KMS-11 (cell line): ENCODE results near the gene POTEG.
"Not testable (repeated sequence)": the region's sequence is repeated elsewhere in the genome, so short reads cannot be mapped to it uniquely, and the experiment has no call there.

ENCODE experiments used
- H2AFZ ChIP-seq: fragments of 200-600 bp; sonication (generic); 2 replicates; pipeline ENCODE4 v1.6.1; 2016; ENCODE audit warnings: antibody characterized with exemption, mixed run types, low read depth
- H3K27ac ChIP-seq: fragments of 200-600 bp; sonication (generic); 2 replicates; pipeline ENCODE4 v1.6.1; 2016; ENCODE audit warnings: mild to moderate bottlenecking, mixed run types
- H3K27me3 ChIP-seq: fragments of 200-600 bp; sonication (generic); 2 replicates; pipeline ENCODE4 v1.6.1; 2017; ENCODE audit warnings: mild to moderate bottlenecking, low read depth, mixed run types, moderate library complexity; ENCODE audit not compliant: insufficient read depth
- H3K36me3 ChIP-seq: fragments of 200-600 bp; sonication (generic); 2 replicates; pipeline ENCODE4 v1.6.1; 2017; ENCODE audit warnings: mild to moderate bottlenecking, mixed run types; ENCODE audit not compliant: insufficient read depth
- H3K4me1 ChIP-seq: fragments of 200-600 bp; sonication (generic); 2 replicates; pipeline ENCODE4 v1.6.1; 2016; ENCODE audit warnings: mild to moderate bottlenecking, low read depth, mixed run types; ENCODE audit not compliant: poor library complexity, severe bottlenecking
- H3K4me2 ChIP-seq: fragments of 200-600 bp; sonication (generic); 2 replicates; pipeline ENCODE4 v1.7.0; 2016; ENCODE audit warnings: mild to moderate bottlenecking, mixed run types
- H3K4me3 ChIP-seq: fragments of 200-600 bp; sonication (generic); IDR thresholded peaks from 2 replicates; pipeline ENCODE4 v1.6.1; 2017; ENCODE audit warnings: low read depth, low read length, mixed read lengths; ENCODE audit not compliant: insufficient read depth
- H3K79me2 ChIP-seq: fragments of 200-600 bp; sonication (generic); 2 replicates; pipeline ENCODE4 v1.6.1; 2016; ENCODE audit warnings: low read depth, mixed run types; ENCODE audit not compliant: insufficient read depth
- H3K9ac ChIP-seq: fragments of 200-600 bp; sonication (generic); 2 replicates; pipeline ENCODE4 v1.6.1; 2016; ENCODE audit warnings: mild to moderate bottlenecking, mixed run types
- H4K20me1 ChIP-seq: fragments of 200-600 bp; sonication (generic); 2 replicates; pipeline ENCODE4 v1.6.1; 2016; ENCODE audit warnings: mild to moderate bottlenecking, mixed run types; ENCODE audit not compliant: insufficient read depth

Gene POTEG

GRCh38 chr14:19383008-19383584 lies 51.0 kb downstream of the POTEG start:
- H3K4me1 ChIP-seq, H2AFZ ChIP-seq, H3K27me3 ChIP-seq, H3K4me3 ChIP-seq, H3K9ac ChIP-seq, H3K27ac ChIP-seq, H3K4me2 ChIP-seq, H4K20me1 ChIP-seq, H3K36me3 ChIP-seq, H3K79me2 ChIP-seq: not testable (repeated sequence)

GRCh38 chr14:19380137-19380536 lies 54.0 kb downstream of the POTEG start:
- not testable (repeated sequence) for H3K36me3 ChIP-seq, H3K9ac ChIP-seq, H3K27me3 ChIP-seq, H2AFZ ChIP-seq, H3K4me3 ChIP-seq, H4K20me1 ChIP-seq, H3K27ac ChIP-seq, H3K4me2 ChIP-seq, H3K79me2 ChIP-seq, H3K4me1 ChIP-seq

GRCh38 chr14:19374451-19374903 lies 59.7 kb downstream of the POTEG start:
- H3K4me3 ChIP-seq, H3K4me1 ChIP-seq, H3K27me3 ChIP-seq, H3K4me2 ChIP-seq, H2AFZ ChIP-seq, H3K9ac ChIP-seq, H3K36me3 ChIP-seq, H4K20me1 ChIP-seq, H3K79me2 ChIP-seq, H3K27ac ChIP-seq: not testable (repeated sequence)

- not testable (repeated sequence) for H3K9ac ChIP-seq, H3K4me1 ChIP-seq, H4K20me1 ChIP-seq, H3K4me2 ChIP-seq, H2AFZ ChIP-seq, H3K4me3 ChIP-seq, H3K36me3 ChIP-seq, H3K27ac ChIP-seq, H3K79me2 ChIP-seq, H3K27me3 ChIP-seq
Measured at GRCh38 chr14:19372813-19373500, 61.2 kb downstream of the POTEG start.

GRCh38 chr14:19371767-19372166 lies 62.4 kb downstream of the POTEG start:
- not testable (repeated sequence) for H3K4me3 ChIP-seq, H3K4me1 ChIP-seq, H4K20me1 ChIP-seq, H3K4me2 ChIP-seq, H3K36me3 ChIP-seq, H3K27ac ChIP-seq, H2AFZ ChIP-seq, H3K27me3 ChIP-seq, H3K9ac ChIP-seq, H3K79me2 ChIP-seq

GRCh38 chr14:19362803-19363202 lies 71.3 kb downstream of the POTEG start:
- H3K27ac ChIP-seq, H3K79me2 ChIP-seq, H3K27me3 ChIP-seq, H3K4me1 ChIP-seq, H3K9ac ChIP-seq, H4K20me1 ChIP-seq, H3K36me3 ChIP-seq, H2AFZ ChIP-seq, H3K4me3 ChIP-seq, H3K4me2 ChIP-seq: not testable (repeated sequence)

GRCh38 chr14:19362323-19362722 lies 71.8 kb downstream of the POTEG start:
- not testable (repeated sequence) for H3K79me2 ChIP-seq, H3K27me3 ChIP-seq, H2AFZ ChIP-seq, H3K4me3 ChIP-seq, H3K4me2 ChIP-seq, H3K27ac ChIP-seq, H3K9ac ChIP-seq, H3K36me3 ChIP-seq, H4K20me1 ChIP-seq, H3K4me1 ChIP-seq

GRCh38 chr14:19361636-19362253 lies 72.4 kb downstream of the POTEG start:
- not testable (repeated sequence) for H3K4me3 ChIP-seq, H3K9ac ChIP-seq, H3K4me2 ChIP-seq, H2AFZ ChIP-seq, H3K79me2 ChIP-seq, H3K27me3 ChIP-seq, H3K4me1 ChIP-seq, H3K36me3 ChIP-seq, H3K27ac ChIP-seq, H4K20me1 ChIP-seq

- H3K4me2 ChIP-seq, H3K27ac ChIP-seq, H3K9ac ChIP-seq, H4K20me1 ChIP-seq, H3K36me3 ChIP-seq, H3K27me3 ChIP-seq, H2AFZ ChIP-seq, H3K79me2 ChIP-seq, H3K4me3 ChIP-seq, H3K4me1 ChIP-seq: not testable (repeated sequence)
Measured at GRCh38 chr14:19360937-19361635, 73.1 kb downstream of the POTEG start.
